GM18499 (cell line): Measurements from ENCODE around the gene GRIA4.
"Not testable (repeated sequence)": the region's sequence is repeated elsewhere in the genome, so short reads cannot be mapped to it uniquely, and the experiment has no call there.

Experiments used
- ATAC-seq: cut with Tn5 transposase; IDR thresholded peaks from one replicate; pipeline ENCODE4 v1.9.1; 2021; ENCODE audit warnings: moderate number of reproducible peaks; ENCODE audit not compliant: insufficient read depth, unreplicated experiment

The GRIA4 gene

DNA sequence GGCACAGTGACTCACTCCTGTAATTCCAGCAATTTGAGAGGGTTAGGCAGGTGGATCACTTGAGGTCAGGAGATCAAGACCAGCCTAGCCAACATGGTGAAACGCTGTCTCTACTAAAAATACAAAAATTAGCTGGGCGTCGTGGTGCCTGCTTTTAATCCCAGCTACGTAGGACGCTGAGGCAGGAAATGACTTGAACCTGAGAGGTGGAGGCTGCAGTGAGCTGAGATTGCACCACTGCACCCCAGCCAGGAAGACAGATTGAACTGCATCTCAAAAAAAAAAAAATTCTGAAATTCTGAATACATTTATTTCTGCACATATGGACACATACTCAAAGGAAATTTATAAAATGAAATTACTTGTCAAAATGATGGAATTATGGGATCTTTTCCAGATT is 103.2 kb downstream of the GRIA4 start:
- no peak for ATAC-seq

DNA sequence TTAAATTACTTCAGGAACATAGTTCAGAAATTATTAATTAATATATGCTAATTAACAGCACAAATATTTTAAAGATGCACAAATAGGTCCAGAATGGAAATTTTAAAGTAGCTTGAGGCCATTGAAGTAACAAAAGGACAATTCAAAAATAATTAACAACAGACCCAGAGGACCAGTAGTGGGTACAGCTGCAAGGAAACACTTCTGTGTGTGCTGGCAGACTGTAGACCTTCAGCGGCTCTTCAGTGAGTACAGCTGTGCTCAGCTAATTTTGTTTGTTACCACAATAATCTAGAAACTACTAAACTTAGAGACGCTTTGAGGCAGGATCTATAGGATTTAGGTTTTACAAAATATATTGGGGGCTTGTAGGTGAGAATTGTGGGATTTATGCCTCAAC is 103.8 kb downstream of the GRIA4 start:
- ATAC-seq: no peak

DNA sequence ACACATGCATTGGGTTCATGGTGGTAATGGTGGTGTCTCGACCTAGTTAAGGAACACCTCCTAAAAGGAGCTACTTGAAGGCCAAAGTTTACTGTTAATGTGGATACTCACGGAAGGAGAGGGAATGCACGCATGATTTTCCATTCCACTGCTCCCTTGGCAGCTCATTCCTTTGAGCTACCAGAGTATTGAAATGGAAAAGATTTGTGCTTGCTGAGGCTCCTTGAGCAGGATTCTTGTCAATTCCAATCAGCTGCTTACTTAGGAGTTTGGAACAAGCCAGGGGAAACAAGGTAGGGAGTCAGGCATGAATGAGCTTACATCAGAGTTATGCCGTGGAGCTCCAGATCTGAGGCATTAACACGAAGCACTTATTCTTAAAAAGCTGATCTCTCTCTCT is 108.8 kb downstream of the GRIA4 start:
- no peak for ATAC-seq

DNA sequence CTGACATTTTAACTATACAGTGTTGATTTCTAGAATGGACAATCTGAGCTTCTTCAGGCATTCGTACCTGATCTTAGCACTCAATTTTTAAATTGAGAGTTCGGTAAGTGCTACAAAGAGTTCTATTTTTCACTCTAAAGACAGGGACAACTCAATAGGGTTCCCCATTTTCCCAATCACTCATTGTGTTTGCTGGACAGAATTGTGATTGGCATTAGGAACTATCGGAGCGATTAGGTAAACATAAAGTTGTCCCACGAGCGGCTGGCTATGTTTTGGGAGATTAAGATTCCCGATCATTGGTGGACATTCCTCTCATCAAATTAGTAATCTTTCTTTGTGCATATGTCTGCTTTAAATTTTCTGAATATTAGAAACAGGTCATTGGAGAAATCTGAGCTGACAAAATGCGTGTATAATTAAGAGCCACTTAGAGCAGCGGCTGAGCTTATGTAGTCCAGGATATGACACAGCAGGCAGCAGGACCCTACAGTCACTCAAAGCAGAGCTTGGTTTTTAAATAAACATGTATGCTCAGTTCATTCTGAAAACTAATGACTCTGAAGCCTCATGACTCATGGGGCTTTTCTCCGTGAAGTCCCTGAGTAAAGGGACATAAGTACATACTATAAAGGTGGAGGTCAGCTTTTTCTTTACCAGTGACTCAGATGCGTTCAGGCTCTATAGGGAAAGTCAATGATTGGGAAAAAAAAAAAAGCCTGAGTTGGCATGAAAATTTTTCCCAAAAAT is 109.4 kb downstream of the GRIA4 start:
- peak; percentile 93 for ATAC-seq

DNA sequence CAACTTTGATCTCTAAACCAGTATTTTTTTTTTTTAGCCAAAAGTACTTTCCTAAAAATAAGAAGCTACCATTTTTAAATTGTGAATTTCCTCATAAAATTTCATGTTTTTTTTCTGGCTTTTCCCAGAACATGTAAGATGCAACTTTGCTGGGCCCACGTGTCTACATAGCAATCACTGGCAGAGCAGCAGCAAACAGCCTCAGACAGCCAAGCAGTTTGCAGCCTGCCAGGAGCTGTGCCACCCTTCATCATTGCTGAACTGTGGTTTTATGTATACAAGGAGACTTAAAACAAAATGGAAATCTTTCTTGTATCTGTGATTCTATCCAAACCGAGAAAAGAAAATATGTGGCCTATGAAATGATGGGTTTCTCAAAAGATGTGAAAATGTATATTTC is 110.2 kb downstream of the GRIA4 start:
- ATAC-seq: no peak

DNA sequence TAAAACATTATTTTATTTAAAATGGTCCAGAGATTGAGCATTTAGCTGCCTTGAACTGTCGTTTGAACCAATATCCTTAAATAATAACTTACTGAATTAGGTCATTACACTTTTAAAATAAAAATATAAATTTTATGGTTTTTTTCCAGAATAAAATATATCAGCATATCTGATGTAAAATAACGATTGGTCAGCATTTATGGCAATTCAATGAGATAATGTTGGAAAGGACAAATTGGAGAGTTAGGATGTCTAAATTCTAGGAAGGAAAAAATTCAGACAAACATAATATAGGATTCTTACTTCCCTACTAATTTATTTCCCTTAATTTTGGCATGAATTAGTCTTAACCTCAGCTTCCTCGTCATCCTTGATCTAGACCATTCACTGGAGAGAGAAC is 113.4 kb downstream of the GRIA4 start:
- no peak for ATAC-seq

DNA sequence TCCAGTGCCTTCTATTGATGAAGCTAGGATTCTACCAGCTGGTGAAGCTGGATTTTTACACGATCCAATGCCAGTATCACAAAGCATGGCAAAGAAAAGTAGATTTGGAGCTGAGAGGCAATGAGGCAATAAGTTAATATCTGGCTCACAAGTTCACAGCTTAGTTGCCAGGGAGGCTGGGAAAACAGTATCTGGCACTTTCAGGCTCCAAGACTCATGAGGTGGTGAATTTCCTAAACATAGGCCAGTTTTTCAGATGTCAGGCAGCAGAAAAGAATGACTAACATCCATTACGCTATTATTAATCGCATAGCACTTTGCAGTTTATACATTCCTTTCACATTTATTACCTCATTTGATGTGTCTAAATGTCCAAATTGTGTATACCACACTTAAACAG is 122.7 kb downstream of the GRIA4 start:
- ATAC-seq: no peak

DNA sequence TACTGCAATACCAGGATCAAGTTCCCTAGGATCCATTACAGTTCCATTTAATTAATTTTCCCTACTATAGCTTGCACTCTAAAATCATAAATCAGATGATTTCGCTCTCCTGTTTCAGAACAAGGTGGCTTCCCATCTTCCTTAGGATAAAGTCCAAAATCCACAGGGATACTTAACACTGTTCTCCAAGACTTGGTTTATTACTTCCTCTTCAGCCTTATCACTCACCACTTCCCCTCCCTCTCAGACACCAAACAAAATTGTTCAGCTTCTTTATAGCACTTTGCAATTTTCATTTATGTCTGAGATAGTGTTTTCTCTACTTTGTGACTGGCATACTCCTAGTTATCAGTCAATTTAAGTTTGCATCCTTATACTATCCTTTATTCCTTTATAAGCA is 124.6 kb downstream of the GRIA4 start:
- no peak for ATAC-seq

DNA sequence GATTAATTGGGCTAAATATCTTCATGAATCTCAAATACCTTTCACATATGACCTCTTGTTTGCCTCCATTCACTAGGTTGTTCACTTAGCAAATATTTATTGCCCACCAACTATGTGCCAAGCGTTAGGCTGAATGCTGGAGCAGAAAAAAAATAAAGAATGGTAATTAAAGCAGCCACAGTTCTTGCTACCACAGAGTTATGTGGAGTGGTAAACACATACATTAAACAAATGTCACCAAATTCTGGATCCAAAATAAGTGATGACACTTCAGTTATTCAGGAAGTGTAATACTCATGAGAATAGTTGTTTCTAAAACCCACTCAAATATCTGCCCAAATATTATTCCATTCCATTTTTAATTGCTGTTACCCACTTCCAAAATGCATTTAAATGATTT is 128.4 kb downstream of the GRIA4 start:
- ATAC-seq: no peak

DNA sequence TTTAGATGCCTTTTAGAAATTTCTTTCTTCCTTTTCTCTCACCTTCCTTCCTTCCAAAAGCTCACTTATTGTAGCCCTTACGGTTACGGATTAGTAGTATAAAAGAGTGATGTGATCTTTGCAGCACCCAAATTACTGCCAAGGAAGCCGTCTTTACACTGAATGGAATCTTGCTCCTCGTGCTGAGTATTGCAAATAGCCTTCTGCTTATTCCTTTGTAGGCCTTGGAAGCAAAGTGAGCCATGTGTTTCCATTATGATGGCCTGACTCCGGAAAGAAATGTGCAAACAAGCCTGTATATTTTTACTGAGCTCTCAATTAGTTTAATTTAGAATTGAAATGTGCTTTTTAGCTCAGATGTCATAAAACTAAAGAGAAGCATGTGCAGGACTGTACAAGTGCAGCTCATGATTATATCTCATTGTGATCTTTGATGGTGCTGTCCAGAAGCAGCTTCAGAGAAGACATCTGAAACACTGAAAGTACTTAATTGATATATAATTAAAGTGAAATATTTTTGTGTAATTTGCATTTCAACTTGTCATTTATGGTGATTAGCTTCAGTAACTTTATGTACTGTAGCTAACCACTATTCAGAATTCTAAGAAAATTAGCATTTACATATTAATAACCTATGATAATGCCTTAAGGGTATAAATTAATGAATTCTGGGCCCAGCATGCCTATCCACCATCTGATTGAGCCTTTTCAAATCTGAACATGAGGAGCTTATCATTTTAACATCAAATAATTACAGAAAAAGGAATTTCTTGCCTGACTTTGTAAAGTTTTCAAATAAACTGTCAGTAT is 129.3 kb downstream of the GRIA4 start:
- ATAC-seq: no peak

DNA sequence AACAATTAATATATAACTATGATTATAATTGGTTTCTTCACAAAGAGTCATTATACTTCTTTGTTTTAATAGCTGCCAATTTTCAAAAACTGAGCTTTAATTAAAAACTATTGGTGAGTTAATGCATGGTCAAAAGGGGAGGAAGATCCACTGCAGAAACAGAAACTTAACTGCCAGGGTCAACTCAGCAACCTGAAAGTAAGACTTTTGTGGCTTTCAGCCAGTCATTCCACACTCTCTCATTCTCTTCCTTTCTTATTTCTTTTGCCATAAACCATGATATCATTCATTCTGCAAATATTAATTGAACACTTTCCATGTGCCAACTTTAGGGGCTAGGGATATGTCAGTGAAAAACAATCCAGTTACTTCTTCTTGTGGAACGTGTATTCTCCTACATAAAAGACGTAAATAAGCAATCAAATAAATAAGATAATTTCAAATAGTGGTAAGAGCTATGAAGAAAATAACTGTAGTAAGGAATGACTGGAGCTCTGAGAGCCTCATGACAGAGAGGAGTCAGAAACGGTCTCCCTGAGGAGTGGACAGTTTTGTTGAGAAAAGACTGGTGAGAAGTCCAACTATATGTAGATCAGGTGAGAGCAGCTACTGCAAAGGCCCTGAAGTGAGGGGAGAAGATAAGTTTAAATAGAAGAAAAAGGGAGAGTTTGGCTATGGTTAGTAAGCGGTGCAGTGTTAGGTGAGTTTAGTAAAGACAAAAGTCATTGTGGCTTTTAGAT is 130.5 kb downstream of the GRIA4 start:
- peak; percentile 96 for ATAC-seq

DNA sequence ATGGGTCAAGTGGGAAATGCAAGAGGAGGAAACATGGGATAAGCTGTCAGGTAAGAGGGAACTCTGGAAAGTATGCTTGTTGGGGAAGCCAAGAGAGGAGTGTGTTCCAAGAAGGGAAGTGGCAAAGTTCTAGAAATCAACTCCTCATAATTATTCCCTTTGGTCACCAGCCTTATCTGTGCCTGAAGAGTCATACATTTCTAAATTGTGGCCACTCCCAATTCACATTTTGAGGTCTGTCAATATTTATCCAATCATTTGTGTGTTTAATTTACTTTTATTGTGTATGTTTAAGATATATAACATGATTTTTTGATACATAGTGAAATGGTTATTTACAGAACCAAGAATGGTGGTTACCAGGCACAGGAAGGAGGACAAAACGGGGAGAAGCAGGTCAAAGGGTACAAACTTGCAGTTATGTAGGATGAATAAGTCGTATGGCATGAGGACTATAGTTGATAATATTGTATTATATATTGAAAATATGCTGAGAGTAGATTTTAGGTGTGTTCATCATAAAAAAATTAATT is 131.7 kb downstream of the GRIA4 start:
- no peak for ATAC-seq

DNA sequence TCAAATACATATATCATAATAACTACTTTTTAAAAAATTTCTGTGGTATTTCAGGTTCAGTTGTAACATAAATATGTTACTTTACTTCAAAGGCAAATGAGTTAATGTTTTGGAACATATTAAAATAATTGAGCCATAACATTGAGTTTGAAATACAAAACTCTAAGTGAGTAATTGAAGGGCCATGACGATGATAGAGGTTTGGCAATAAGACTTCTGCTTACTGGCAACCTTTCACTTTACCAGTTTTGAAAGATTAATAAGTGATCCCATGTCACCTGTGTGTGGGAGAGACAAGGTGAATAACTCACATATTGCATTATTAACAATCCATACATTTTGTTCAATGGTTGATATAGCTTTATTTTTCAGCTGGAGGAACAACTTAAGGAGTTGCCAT is 144.4 kb downstream of the GRIA4 start:
- no peak for ATAC-seq

DNA sequence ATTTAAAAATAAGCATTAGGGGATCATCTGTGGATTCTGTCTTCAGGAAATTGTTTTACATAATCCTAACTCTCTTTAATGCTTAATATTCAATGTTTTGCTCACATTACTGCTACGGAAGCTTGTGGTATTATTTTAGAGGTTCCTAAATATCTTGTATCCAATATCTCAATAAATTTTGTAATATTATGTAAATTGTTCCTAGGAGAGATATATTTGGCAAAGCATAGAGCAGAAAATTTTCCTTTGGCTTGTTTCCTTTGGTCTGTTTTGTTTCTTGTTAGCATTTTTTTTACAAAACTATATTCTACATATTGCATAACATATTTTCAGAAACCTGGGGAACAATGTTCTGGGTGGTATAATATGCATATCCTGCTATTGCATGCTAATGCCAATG is 144.8 kb downstream of the GRIA4 start:
- ATAC-seq: no peak

DNA sequence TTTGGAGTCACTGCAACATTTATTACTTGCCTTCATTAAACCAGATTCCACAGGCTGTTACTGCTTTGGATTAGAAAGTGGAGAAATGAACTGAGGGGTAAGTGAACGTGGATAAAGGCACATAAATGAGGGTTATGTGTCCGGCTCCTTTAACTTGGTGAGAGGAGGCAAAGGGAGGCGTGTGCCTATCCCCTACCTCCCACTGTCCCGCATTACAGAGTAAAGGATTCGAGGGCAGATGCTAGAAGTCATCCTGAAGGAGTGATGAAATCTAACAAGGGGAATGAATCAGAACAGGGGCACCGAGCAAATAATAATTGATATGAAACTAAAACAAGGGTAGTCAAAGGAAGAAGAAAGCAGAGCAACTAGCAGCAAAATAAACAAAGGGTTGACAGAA is 147.2 kb downstream of the GRIA4 start:
- ATAC-seq: no peak

DNA sequence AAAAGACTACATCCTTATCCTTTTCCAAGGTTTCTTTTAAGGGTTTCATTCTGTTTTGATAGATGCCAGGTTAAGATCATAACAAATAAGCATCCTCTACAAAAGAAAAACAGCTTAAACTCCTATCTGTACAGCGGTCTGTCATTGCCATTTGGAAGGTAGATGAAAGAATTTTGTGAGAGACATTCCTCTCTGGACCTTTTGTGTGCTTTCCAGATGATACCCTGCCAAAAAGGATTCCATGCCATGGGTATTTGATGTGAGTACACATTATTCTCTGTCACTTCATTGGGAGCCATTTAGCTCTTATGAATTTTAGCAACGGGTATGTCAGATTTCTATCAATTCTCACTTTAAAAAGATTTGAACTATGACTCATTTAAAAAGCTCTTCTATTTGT is 153.7 kb downstream of the GRIA4 start:
- ATAC-seq: no peak

DNA sequence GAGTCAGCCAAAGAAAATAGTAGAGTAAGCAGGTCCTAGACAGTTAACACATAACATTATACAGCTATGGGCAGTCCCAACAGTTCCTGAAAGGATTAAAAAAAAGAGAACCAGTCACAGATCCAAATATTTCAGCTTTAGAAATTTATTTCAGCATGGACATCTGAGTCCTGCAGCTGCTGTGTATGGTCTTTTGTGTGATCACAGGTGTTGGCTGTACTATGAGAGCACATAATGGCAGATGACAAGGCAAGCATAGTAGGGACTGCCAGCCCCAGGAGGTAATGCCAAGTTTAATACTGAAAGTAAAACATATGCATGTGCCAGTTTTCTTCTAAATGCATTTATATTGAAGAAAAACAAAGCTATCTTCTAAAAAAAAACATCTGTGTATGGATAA is 158.1 kb downstream of the GRIA4 start:
- no peak for ATAC-seq

DNA sequence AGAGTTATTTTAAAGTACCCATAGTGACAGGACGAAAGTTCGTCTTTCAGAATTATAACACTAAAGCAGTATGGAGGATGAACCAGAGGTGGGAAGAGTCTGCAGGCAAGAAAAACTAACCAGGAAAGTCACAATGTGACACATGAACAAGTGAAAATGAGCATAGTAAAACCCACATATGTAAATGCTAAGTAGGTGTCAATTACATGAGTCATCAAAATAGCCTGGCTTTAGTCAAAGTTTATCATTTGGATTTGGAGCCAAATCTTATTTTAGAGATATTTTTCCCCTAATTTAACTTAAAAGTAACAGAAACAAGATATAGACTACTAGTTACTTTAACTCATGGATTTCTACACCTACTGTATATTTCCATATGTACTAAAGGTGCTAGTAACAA is 159.8 kb downstream of the GRIA4 start:
- ATAC-seq: no peak

DNA sequence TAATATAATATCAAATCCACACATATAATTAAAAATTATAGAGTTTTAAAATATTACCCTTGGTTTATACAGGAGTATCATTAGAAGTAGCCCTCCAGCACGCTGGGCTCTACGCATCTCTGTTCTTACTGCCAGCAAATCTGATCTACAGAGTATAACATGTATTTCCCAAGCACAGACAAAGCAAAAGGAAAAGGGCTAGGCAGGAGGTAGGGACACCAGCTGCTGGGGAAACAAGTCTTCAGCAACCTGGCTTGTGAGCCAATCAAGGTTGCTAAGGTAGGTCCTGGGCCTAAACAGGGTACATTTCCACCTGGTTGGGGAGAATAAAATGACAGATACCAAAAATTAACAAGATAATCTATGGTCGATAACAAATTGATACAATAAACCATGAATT is 163.6 kb downstream of the GRIA4 start:
- ATAC-seq: not testable (repeated sequence)

DNA sequence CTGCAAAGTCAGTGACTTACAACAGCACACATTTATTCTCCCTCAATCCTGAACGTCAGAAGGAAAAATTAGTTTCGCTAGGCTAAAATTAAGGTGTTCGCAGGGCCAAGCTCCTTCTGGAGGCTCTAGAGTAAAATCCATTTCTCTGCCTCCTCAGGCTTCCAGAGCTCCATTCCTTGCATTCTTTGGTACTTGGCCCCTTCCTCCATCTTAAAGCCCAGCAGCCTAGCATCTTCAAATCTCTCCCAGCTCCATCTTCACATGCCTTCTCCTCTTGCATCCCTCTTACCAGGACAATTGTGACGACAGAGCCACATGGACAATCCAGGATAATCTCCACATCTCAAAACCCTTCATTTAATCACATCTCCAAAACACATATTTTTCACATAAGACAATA is 165.0 kb downstream of the GRIA4 start:
- ATAC-seq: no peak
